NCI-H446 (cell line): ENCODE data around the gene CAMTA1.

Source experiments
- DNase-seq, 2 experiments: peaks; one replicate each; lab custom pipeline; 2025; lab: John Stamatoyannopoulos, UW

Gene CAMTA1

GRCh38 chr1:7040969-7041695, 255.9 kb downstream of the CAMTA1 start:
- no peak for DNase-seq

DNA sequence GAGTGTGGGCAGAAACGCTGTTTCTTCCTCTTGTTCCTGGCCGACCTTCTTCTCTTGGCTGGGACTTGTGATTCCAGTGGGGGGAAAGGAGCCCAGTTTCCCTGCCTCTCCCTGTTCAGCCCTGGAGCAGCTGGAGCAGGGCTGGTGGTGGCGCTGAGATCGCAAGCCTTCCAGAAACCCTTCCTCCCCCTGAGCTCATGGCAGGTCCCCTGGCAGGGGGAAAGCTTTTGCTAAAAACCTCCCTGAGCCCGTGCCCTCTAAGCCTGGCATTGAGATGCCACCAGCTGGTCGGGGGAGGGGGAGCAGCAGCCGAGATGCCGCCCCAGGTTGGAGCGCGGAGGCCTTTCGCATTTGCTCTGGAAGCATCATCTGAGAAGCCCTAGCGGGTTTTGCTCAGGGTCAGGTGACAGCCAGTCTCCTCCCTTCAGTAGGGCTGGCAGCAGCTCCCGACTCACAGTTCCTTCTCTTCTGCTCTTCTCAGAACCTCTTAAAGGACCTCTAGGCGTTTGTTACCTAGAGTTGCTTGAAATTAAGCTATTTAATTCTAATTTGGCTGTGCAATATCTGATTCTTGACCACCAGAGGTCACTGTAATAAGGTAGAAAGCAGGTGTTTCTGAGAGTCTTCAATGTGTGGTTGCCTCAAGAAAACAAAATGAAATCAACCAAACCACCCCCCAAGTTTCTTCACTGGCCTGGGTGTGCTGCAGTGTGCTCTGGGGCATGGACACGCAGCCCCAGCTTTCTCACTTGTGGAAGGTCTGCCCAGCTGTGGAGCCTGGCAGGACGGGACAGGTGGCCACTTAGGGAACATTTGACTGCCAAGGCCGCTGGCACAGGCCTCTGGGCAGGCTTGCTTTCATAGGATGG, 257.3 kb downstream of the CAMTA1 start:
- DNase-seq, result peak; percentile 3 to 8

- no peak for DNase-seq
These were observed 257.9 kb downstream of the CAMTA1 start for GRCh38 chr1:7043191-7043549.

DNA sequence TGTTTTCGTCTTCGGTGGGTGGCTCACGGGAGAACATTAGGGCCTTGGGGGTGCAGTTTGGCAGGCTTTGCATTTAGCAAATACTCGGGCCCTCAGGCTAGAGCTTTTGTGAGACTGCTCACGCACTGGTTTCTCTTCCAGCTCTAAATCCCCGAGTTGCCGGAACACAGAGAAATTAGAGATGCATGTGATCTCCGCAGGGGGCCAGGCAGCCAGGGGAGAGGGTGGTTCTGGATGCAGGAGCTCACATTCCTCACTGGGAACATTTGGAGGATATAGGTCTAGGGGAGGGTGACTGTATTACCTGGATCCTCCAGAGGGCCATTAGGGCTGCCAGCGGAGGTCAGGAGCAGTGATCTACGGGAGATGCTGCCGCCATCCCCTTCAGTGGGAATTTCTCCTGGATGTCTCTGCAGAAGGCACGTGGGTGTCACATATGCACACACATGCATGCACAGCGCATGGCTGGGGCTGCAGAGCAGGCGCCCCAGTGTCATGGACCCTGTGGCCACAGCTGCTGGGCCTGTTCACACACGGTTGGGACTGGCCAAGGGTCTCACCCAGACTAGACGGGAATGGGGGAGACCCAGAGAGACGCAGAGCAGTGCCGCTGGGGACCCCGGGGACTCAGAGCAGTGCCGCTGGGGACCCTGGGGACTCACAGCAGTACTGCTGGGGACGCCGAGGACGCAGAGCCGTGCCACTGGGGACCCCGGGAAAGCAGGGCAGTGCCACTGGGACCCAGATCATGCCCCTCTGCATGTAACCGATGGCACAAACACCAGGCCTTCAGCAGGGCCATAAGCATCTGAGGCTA, 258.7 kb downstream of the CAMTA1 start:
- DNase-seq, result no peak

DNA sequence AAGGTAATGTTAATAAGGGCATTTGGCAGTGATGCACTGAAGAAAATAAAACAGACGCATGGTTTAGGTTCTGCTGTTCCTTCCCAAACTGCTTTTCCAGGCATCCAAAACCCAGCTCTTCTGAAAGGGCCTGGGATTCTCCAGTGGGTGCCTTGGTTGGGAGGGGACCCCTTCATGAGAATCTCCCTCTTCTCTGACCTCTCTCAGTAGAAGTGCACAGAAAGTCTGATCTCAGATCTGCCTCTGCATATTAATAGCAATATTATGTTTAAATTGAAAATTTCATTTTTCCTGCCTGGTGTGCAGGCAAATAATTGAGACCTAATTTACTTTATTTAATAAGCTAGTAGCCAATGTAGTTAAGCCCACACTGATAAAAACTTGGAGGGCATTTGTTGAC, 260.6 kb downstream of the CAMTA1 start:
- DNase-seq, result no peak

- peak in 1 of 2 experiments; percentile 23 for DNase-seq
These were observed 261.1 kb downstream of the CAMTA1 start for GRCh38 chr1:7046314-7046713.

DNA sequence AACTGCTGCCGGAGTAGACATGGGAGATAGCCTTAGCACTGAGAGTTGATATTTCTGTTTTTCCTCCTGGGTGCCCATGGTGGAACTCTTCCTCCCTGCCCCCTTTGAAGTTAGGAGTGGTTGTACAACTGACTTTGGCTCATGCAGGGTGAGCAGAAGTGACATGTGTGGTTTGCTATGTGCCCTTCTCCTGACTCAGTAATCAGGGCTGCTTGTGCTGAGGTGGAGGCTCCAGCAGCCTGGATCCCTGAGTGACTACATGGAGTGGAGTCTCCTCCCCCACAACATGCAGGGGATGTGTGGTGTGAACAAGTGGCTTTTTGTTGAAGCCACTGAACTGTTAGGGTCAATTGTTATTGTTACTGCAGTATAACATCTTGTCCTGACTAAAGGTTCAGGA, 261.6 kb downstream of the CAMTA1 start:
- no peak for DNase-seq

- no peak for DNase-seq
These were observed 262.6 kb downstream of the CAMTA1 start for GRCh38 chr1:7047866-7048265.

GRCh38 chr1:7048395-7048794, 263.1 kb downstream of the CAMTA1 start:
- DNase-seq, result no peak

GRCh38 chr1:7049913-7050625, 264.8 kb downstream of the CAMTA1 start:
- DNase-seq, result no peak

DNA sequence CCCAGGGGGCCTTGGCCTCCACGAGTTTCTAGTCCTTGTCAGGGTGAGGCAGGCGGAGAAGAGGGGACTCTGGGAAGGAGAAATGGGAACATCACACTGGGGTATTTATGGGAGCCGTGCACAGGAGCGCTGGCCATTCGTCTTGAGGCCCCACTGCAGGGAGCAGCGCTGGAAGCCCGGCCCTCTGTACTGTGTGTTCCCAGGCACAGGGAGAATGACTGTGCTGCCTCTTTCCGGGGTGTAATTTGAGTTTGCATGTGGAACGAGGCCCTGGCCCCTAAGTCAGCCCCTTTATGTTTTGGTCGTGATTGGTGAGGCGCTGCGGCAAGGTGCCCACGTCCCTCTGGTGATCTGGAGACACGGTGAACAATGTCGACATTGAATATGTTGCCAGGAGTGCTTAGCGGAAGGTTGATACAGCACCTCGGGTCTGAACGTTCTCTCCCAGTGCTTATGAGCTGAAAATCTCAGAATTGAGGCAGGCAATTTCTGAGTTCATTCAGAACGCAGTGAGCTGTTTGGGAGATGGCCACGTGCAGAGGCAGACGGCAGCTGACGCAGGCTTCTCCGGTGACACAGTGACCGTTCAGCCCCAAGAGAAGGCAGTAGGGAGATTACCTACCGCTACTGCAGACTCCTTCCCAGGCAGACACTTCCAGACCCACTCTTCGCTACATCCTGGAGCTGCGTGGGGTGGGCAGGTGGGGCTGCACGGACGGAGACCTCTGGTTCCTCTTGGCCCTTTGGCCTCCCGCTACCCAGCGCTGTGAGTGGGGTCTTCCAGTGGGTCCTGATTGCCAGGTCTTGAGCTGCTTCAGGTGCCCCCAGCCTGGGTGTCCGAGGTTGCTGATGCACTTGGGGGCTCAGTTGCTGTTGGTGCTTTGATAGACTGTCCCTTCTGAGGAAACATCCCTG, 265.8 kb downstream of the CAMTA1 start:
- no peak for DNase-seq

- no peak for DNase-seq
These were observed 267.4 kb downstream of the CAMTA1 start for GRCh38 chr1:7052701-7053100.

GRCh38 chr1:7060745-7061144, 275.5 kb downstream of the CAMTA1 start:
- no peak for DNase-seq

GRCh38 chr1:7062346-7063061, 277.2 kb downstream of the CAMTA1 start:
- no peak for DNase-seq

DNA sequence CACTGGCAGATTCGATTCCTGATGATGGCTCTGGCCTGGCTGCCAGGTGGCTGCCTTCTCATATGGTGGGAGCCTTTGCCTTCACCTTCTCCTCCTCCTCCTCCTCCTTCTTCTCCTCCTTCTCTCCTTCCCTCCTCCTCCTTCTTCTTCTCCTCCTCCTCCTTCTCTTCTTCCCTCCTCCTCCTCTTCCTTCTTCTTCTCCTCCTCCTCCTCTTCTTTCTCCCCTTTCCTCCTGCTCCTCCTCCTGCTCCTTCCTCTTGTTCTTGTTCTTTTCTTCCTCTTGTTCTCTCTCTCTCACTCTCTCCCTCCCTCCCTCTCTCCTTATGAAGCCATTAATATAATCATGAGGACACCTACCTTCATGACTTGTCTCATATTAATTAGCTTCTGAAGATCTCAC, 278.7 kb downstream of the CAMTA1 start:
- no peak for DNase-seq

DNA sequence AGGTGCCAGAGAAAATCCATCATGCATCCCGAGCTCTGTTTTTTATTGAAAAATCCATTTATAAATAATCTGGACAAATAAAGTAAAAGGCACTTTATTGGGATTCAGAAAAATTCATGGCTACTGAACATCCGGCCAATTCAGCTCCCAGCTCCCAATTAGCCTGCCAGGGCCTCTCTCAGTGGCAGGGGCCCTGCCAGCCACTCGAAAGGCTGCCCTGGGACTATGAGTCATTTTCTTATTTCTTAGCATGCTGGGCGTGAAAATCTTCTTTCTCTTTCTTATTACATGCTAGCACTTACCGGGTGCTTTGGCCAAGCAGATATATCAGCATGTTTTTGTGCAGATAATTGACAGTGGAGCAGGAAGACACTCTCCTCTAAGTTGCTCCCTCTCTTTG, 283.3 kb downstream of the CAMTA1 start:
- DNase-seq, result no peak

- no peak for DNase-seq
These were observed 284.7 kb downstream of the CAMTA1 start for GRCh38 chr1:7069931-7070330.

DNA sequence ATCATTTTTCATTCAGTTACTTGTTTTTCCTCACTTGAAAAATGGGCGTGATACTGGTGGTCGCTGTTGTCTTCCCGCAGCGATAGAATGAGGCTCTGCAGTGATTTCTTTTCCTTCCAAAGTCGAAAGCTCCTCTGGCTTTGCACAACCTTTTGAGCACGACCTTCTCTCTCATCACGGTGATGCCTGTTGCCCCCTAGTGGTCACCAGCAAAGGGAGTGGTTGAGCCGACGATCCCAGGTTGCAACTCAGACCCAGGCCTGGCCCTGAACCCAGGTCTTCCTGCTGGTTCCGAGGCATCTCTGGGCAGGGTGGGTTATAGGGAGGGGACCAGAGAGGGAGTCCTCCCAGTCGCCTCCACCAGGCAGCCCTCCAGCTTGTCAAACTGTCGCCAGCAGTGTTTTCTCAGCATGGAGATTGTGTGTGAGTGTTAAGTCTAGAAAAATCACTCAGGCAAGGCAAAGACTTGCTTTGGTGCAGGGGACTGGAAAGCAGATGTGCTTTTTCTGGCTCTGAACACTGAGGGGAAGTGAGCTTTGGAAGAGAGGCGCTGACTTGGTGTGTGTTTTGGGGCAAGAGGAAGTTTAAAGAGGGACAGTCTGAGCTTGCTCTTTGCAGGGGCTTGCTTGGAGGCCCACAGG, 285.3 kb downstream of the CAMTA1 start:
- DNase-seq, result peak; percentile 15 to 69

DNA sequence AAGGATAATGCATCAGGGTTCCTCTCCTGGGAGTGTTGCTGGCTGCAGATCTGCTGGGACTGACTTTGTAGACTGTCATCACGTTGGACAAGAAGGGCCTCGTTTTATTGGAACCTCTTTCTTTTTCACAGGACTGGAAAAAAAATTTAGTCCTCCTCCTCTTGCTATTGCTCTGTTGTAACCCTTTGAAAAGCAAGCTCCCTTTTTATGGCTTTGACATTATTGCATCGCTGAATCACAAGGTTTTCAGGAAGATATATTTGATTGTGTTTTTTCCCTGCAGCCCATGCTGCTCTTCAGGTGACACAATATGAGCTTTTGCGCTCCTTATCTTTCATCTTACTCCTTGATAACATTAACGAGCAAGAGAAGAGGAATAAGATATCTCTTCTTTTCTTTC, 290.9 kb downstream of the CAMTA1 start:
- DNase-seq, result no peak

DNA sequence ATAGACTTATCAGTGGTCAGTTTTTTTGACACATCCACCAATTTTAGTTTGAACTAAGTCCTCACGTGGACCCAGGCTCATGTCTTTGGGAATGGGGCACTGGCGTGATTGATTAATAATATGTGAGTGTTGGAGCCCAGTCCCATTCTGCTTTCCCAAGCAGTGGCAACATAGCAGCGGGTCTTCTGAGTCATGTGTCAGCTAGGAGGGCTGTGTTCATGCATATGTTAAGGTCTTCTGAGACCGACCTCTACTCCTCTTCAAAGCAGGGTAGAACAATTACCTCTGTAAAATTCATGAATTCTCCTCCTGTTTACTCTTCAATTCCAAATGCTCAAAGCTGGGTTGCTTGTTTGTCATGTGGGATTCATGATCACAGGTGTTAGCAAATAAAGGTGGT, 291.3 kb downstream of the CAMTA1 start:
- DNase-seq, result no peak
